H54 (cell line): ENCODE results near the gene WDR70.
"Not testable (repeated sequence)": the region's sequence is repeated elsewhere in the genome, so short reads cannot be mapped to it uniquely, and the experiment has no call there.

Experiments used
- DNase-seq: peaks from one replicate; pipeline ENCODE4 v3.0.0; 2011; ENCODE audit warnings: low spot score, mixed read lengths; ENCODE audit not compliant: insufficient read length
- FAIRE-seq: peaks from 3 replicates; lab custom pipeline; 2011; peaks lifted over from hg19 to GRCh38; lab: Jason Lieb, UNC
- POLR2A ChIP-seq: IDR thresholded peaks from 2 replicates; pipeline ENCODE4 v1.6.1; 2011; ENCODE audit warnings: low read depth, mild to moderate bottlenecking, low read length

Gene WDR70

GRCh38 chr5:37582202-37582601, 203.1 kb downstream of the WDR70 start:
- FAIRE-seq: no peak

GRCh38 chr5:37593292-37593691, 214.2 kb downstream of the WDR70 start:
- DNase-seq, FAIRE-seq: not testable (repeated sequence)

More at GRCh38 chr5:37582202-37582601, 203.1 kb downstream of the WDR70 start:
- TF ChIP-seq POLR2A: no peak
- no peak for DNase-seq

- not testable (repeated sequence) for FAIRE-seq, DNase-seq
Measured at GRCh38 chr5:37594864-37595263, 215.7 kb downstream of the WDR70 start.

- no peak for TF ChIP-seq POLR2A
- DNase-seq (no peak), FAIRE-seq (no peak)
Measured at GRCh38 chr5:37598733-37599132, 219.6 kb downstream of the WDR70 start.

GRCh38 chr5:37601163-37601562, 222.0 kb downstream of the WDR70 start:
- peak; percentile 78 for FAIRE-seq
- no peak for TF ChIP-seq POLR2A
- DNase-seq: no peak

GRCh38 chr5:37603072-37603471, 224.0 kb downstream of the WDR70 start:
- TF ChIP-seq POLR2A: no peak
- FAIRE-seq: peak; percentile 61
- DNase-seq: no peak

GRCh38 chr5:37604290-37604689, 225.2 kb downstream of the WDR70 start:
- FAIRE-seq (no peak), DNase-seq (no peak)
- no peak for TF ChIP-seq POLR2A

- no peak for TF ChIP-seq POLR2A
- DNase-seq: no peak
- FAIRE-seq: no peak
Measured at GRCh38 chr5:37606148-37606547, 227.0 kb downstream of the WDR70 start.

GRCh38 chr5:37606632-37607248, 227.6 kb downstream of the WDR70 start:
- no peak for TF ChIP-seq POLR2A
- no peak for FAIRE-seq

GRCh38 chr5:37615184-37615583, 236.1 kb downstream of the WDR70 start:
- TF ChIP-seq POLR2A: no peak
- peak; percentile 27 for DNase-seq
- FAIRE-seq: peak; percentile 98

More at GRCh38 chr5:37606632-37607248, 227.6 kb downstream of the WDR70 start:
- no peak for DNase-seq

GRCh38 chr5:37619353-37619752, 240.2 kb downstream of the WDR70 start:
- FAIRE-seq (peak; percentile 74), DNase-seq (no peak)
- no peak for TF ChIP-seq POLR2A

GRCh38 chr5:37622354-37622753, 243.2 kb downstream of the WDR70 start:
- FAIRE-seq, DNase-seq: not testable (repeated sequence)

GRCh38 chr5:37626266-37626665, 247.1 kb downstream of the WDR70 start:
- DNase-seq: no peak

GRCh38 chr5:37628876-37629275, 249.8 kb downstream of the WDR70 start:
- no peak for TF ChIP-seq POLR2A
- DNase-seq (no peak), FAIRE-seq (no peak)

More at GRCh38 chr5:37626266-37626665, 247.1 kb downstream of the WDR70 start:
- peak; percentile 71 for FAIRE-seq
- no peak for TF ChIP-seq POLR2A

GRCh38 chr5:37631939-37632338, 252.8 kb downstream of the WDR70 start:
- no peak for TF ChIP-seq POLR2A
- no peak for FAIRE-seq
- no peak for DNase-seq
